Transverse colon (tissue), 4 donors: Measurements from ENCODE around the gene RSAD2. TPM values are rescaled to one million over a fixed set of nuclear protein-coding genes. Genes with fewer than 3 reads are reported as not detected.
A peak's percentile ranks its signal among the peaks of the same experiment; 100 is the strongest.
"Not testable (repeated sequence)": the region's sequence is repeated elsewhere in the genome, so short reads cannot be mapped to it uniquely, and the experiment has no call there.

ENCODE experiments used
- DNase-seq: peaks from one replicate; pipeline ENCODE4 v3.0.0-alpha.2; 2019
- H3K27ac ChIP-seq, 4 donors: fragments of 200-600 bp; sonication (generic); 2 replicates each; pipeline ENCODE4 v1.5.1; 2016 to 2018; ENCODE audit warnings: inconsistent platforms in 4 of 4
- H3K27me3 ChIP-seq: fragments of 200-600 bp; sonication (generic); 2 replicates; pipeline ENCODE4 v1.5.1; 2017; ENCODE audit warnings: inconsistent platforms
- H3K36me3 ChIP-seq, 4 donors: fragments of 200-600 bp; sonication (generic); 2 replicates each; pipeline ENCODE4 v1.5.1; 2017 to 2019; ENCODE audit warnings: inconsistent platforms in 4 of 4
- H3K4me1 ChIP-seq, 4 donors: fragments of 200-600 bp; sonication (generic); 2 replicates each; pipeline ENCODE4 v1.5.1; 2017 to 2020; ENCODE audit warnings: inconsistent platforms in 4 of 4
- H3K4me3 ChIP-seq, 4 donors: fragments of 200-600 bp; sonication (generic); 1 replicate in 1 of 4; 2 replicates in 3 of 4; pipeline versions ENCODE4 v1.5.1 to v1.6.1; 2017 to 2019; ENCODE audit warnings: inconsistent platforms in 4 of 4
- H3K9me3 ChIP-seq, 2 donors: fragments of 200-600 bp; sonication (generic); 2 replicates each; pipeline ENCODE4 v1.5.1; 2017 to 2019; ENCODE audit warnings: inconsistent platforms in 2 of 2
- CTCF ChIP-seq, 5 experiments: fragments of 200-600 bp in 3 of 5; fragments of 450-650 bp in 2 of 5; sonication (generic) in 3 of 5; IDR thresholded peaks; 1 replicate in 2 of 5; 2 replicates in 3 of 5; pipeline ENCODE4 v1.5.1; 2016 to 2017; ENCODE audit warnings: antibody characterized with exemption in 5 of 5, inconsistent platforms in 3 of 5, mild to moderate bottlenecking in 2 of 5, moderate library complexity in 1 of 5
- EP300 ChIP-seq: sonication (generic); formaldehyde crosslinking; IDR thresholded peaks from one replicate; pipeline ENCODE4 v1.6.1; 2017; ENCODE audit warnings: antibody characterized with exemption, low read depth
- POLR2A ChIP-seq: fragments of 450-650 bp; IDR thresholded peaks from one replicate; pipeline ENCODE4 v1.6.1; 2016; ENCODE audit warnings: antibody characterized with exemption, mild to moderate bottlenecking, moderate library complexity
- POLR2AphosphoS5 ChIP-seq, 3 donors: sonication (generic); formaldehyde crosslinking; IDR thresholded peaks; one replicate each; pipeline ENCODE4 v1.6.1; 2016; ENCODE audit warnings: antibody characterized with exemption in 3 of 3
- WGBS, 2 donors: methylation state at CpG; one replicate each; pipeline ENCODE4 v1.1.5; 2018; ENCODE audit warnings: low coverage in 1 of 2; 5-methylcytosine and 5-hydroxymethylcytosine counted together
- in situ Hi-C, 4 donors: fragments of 200-750 bp; cut with MboI; loops; one replicate each; pipeline versions ENCODE4 v1.15.0 to v1.15.1; 2017; ENCODE audit warnings: low sequenced_read_pairs in 3 of 4, low pct_ligation_motif_present in 1 of 4, low pct_unique_long_range_greater_than_20kb in 1 of 4
- intact Hi-C: fragments of 100-400 bp; cut with DNase I; formaldehyde crosslinking; loops from one replicate; pipeline ENCODE4 v1.15.1; 2023; ENCODE audit warnings: low total_unique reads
- total RNA-seq, 4 donors: library from RNA; depleted of rRNA; stranded (reverse); fragments of >200 nt; gene quantifications; one replicate each; pipeline ENCODE4 v1.1.0, GENCODE V29; 2016

The RSAD2 gene
- total RNA-seq, 4 donors from 2014 or later, result 4.2 to 7.1 (median 5.4) TPM; not detected in 1

GRCh38 chr2:6856548-6856920, 21.0 kb upstream of the RSAD2 start:
- 76 to 100% methylated on average over 1 of the region's 1 CpG for WGBS, 2 donors
- Histone ChIP-seq H3K27ac (no peak overlapping the region), H3K36me3 (no peaks in the 10 kb centered on the region), H3K4me3 (no peak overlapping the region), H3K9me3 (peaks cover 4 to 5% of the 10 kb centered on the region in 2 donors), H3K27me3 (no peaks in the 10 kb centered on the region), H3K4me1 (no peaks in the 10 kb centered on the region)
- TF ChIP-seq POLR2AphosphoS5 (IDR thresholded peaks at IDR 0.05) (no peak), EP300 (no peak), POLR2A (no peak), CTCF (IDR thresholded peaks at IDR 0.05) (no peak)
- no peak for DNase-seq
- in situ Hi-C loops (no loop called here), intact Hi-C loops (no loop called here)

- H3K36me3 ChIP-seq, H3K4me3 ChIP-seq, H3K27me3 ChIP-seq, in situ Hi-C loops, intact Hi-C loops, DNase-seq, H3K27ac ChIP-seq, H3K9me3 ChIP-seq, H3K4me1 ChIP-seq: not testable (repeated sequence)
- 94 to 97% methylated on average over 4 of the region's 4 CpGs for WGBS, 2 donors
These were observed 19.0 kb upstream of the RSAD2 start for GRCh38 chr2:6858466-6859027.

- TF ChIP-seq POLR2AphosphoS5 (IDR thresholded peaks at IDR 0.05) (no peak), POLR2A (no peak), CTCF (IDR thresholded peaks at IDR 0.05) (no peak), EP300 (no peak)
- H3K27me3 ChIP-seq, result no peaks in the 10 kb centered on the region
- WGBS, 2 donors, result 100% methylated on average over 1 to 3 of the region's 3 CpGs
- H3K27ac ChIP-seq, result no peak overlapping the region
- peaks cover 0 to 7% (median 5%) of the 10 kb centered on the region in 4 donors for H3K4me1 ChIP-seq
- no peak overlapping the region for H3K4me3 ChIP-seq
- H3K36me3 ChIP-seq, result no peaks in the 10 kb centered on the region
- in situ Hi-C loops, result no loop called here
- no peak for DNase-seq
- H3K9me3 ChIP-seq, result peaks cover 4 to 5% of the 10 kb centered on the region in 2 donors
- intact Hi-C loops, result no loop called here
These were observed 17.3 kb upstream of the RSAD2 start for GRCh38 chr2:6860296-6860695.

- intact Hi-C loops, result no loop called here
- 82% methylated on average over 3 to 6 of the region's 6 CpGs for WGBS, 2 donors
- H3K4me3 ChIP-seq, result no peak overlapping the region
- H3K4me1 ChIP-seq, result peaks cover 4 to 19% (median 12%) of the 10 kb centered on the region in 4 donors
- H3K27ac ChIP-seq, result no peak overlapping the region
- DNase-seq, result no peak
- in situ Hi-C loops, result no loop called here
- H3K36me3 ChIP-seq, result no peaks in the 10 kb centered on the region
- H3K27me3 ChIP-seq, result no peaks in the 10 kb centered on the region
- TF ChIP-seq CTCF (IDR thresholded peaks at IDR 0.05), result no peak
- TF ChIP-seq POLR2AphosphoS5 (IDR thresholded peaks at IDR 0.05), result no peak
- no peak for TF ChIP-seq POLR2A
- TF ChIP-seq EP300, result no peak
- peaks cover 2 to 4% of the 10 kb centered on the region in 2 donors for H3K9me3 ChIP-seq
These were observed 13.8 kb upstream of the RSAD2 start for GRCh38 chr2:6863792-6864191.

- in situ Hi-C loops, result no loop called here
- intact Hi-C loops, result no loop called here
- Histone ChIP-seq H3K9me3 (peaks cover 0 to 3% of the 10 kb centered on the region in 2 donors), H3K27me3 (no peaks in the 10 kb centered on the region), H3K4me1 (peaks cover 4 to 19% (median 12%) of the 10 kb centered on the region in 4 donors), H3K36me3 (no peaks in the 10 kb centered on the region), H3K27ac (peak overlapping the region in 1 of 4 donors; percentile 92), H3K4me3 (peak overlapping the region in 1 of 4 donors; percentile 98)
- DNase-seq, result no peak
- TF ChIP-seq POLR2AphosphoS5 (IDR thresholded peaks at IDR 0.05), result no peak
- TF ChIP-seq CTCF (IDR thresholded peaks at IDR 0.05), result no peak
- TF ChIP-seq POLR2A, result no peak
- TF ChIP-seq EP300, result no peak
- WGBS, 2 donors, result 68 to 71% methylated on average over 5 to 8 of the region's 8 CpGs
These were observed 13.3 kb upstream of the RSAD2 start for GRCh38 chr2:6864231-6864754.
